ENCODE measurements around the gene FLYWCH1. TPM values are rescaled to one million over a fixed set of nuclear protein-coding genes. Genes with fewer than 3 reads are reported as not detected.

Gene FLYWCH1
- total RNA-seq, 2 donors from 2014 or later, result 65.6 to 72.8 TPM

DNA sequence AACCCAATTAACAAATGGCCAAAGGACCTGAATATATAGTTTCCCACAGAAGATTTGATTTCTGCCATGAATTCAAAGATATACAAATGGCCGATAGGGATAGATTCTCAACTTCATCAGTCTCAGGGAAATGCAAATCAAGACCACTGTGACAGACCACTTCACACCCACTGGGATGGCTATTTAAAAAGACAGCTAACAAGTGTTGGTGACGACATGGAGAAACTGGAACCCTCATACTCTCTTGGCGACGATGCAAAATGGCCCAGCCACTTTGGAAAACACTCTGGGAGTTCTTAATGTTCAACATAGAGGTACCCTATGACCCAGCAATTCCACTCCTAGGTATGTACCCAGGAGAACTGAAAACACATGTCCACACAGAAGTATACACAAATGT, 34.9 kb downstream of the FLYWCH1 start:
- no peaks in the 10 kb centered on the region for H3K9me3 ChIP-seq
- H3K27ac ChIP-seq, result no peak overlapping the region
- ATAC-seq (ENCODE audit: insufficient number of reproducible peaks, low FRiP score, low read depth) (no peak), DNase-seq (ENCODE audit: low spot score) (no peak)
- no peaks in the 10 kb centered on the region for H3K4me1 ChIP-seq (ENCODE audit: control insufficient read depth in 1 of 2, low read depth in 2 of 2)
- H3K4me3 ChIP-seq, result no peak overlapping the region
- no peaks in the 10 kb centered on the region for H3K27me3 ChIP-seq (replicated peaks; ENCODE audit: insufficient read depth)
- no peak for TF ChIP-seq CTCF (IDR thresholded peaks at IDR 0.05)
- peaks cover 23% of the 10 kb centered on the region for H3K36me3 ChIP-seq

- ATAC-seq (ENCODE audit: insufficient number of reproducible peaks, low FRiP score, low read depth), result no peak
These were observed 37.3 kb downstream of the FLYWCH1 start for GRCh38 chr16:2948807-2949704.

GRCh38 chr16:2949705-2950352, 38.1 kb downstream of the FLYWCH1 start:
- H3K27ac ChIP-seq, result no peak overlapping the region
- no peak overlapping the region for H3K4me3 ChIP-seq
- no peaks in the 10 kb centered on the region for H3K27me3 ChIP-seq (replicated peaks; ENCODE audit: insufficient read depth)
- H3K4me1 ChIP-seq (ENCODE audit: control insufficient read depth in 1 of 2, low read depth in 2 of 2), result no peaks in the 10 kb centered on the region
- no peaks in the 10 kb centered on the region for H3K9me3 ChIP-seq
- H3K36me3 ChIP-seq, result peaks cover 8% of the 10 kb centered on the region
- DNase-seq (ENCODE audit: low spot score), result no peak
- ATAC-seq (ENCODE audit: insufficient number of reproducible peaks, low FRiP score, low read depth), result no peak
- no peak for TF ChIP-seq CTCF (IDR thresholded peaks at IDR 0.05)

More at GRCh38 chr16:2948807-2949704, 37.3 kb downstream of the FLYWCH1 start:
- no peaks in the 10 kb centered on the region for H3K4me1 ChIP-seq (ENCODE audit: control insufficient read depth in 1 of 2, low read depth in 2 of 2)
- TF ChIP-seq CTCF (IDR thresholded peaks at IDR 0.05), result no peak
- H3K27ac ChIP-seq, result no peak overlapping the region
- H3K27me3 ChIP-seq (replicated peaks; ENCODE audit: insufficient read depth), result no peaks in the 10 kb centered on the region
- H3K36me3 ChIP-seq, result peaks cover 9% of the 10 kb centered on the region
- no peaks in the 10 kb centered on the region for H3K9me3 ChIP-seq
- no peak for DNase-seq (ENCODE audit: low spot score)
- H3K4me3 ChIP-seq, result no peak overlapping the region

DNA sequence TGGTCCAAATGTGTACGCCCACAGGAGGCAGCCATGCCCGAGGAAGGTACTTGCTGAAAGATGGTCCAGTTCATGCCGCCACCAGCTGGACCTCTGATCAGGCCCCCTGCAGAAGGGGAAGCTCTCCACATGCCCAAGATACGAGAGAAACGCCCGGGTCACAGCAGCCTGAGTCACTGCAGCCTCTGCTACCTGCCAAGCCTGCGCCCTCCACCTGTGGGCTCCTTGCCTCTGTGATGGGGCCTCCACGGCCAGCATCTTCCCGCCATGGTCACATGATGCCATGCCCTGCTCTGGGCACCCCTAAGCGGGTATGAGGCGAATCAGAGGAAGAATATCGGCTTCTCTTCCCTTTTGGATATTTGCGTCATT, 38.6 kb downstream of the FLYWCH1 start:
- H3K27me3 ChIP-seq (replicated peaks; ENCODE audit: insufficient read depth), result no peaks in the 10 kb centered on the region
- no peak overlapping the region for H3K4me3 ChIP-seq
- H3K4me1 ChIP-seq (ENCODE audit: control insufficient read depth in 1 of 2, low read depth in 2 of 2), result no peaks in the 10 kb centered on the region
- DNase-seq (ENCODE audit: low spot score) (no peak), ATAC-seq (ENCODE audit: insufficient number of reproducible peaks, low FRiP score, low read depth) (no peak)
- TF ChIP-seq CTCF (IDR thresholded peaks at IDR 0.05), result no peak
- H3K9me3 ChIP-seq, result no peaks in the 10 kb centered on the region
- H3K27ac ChIP-seq, result no peak overlapping the region
- H3K36me3 ChIP-seq, result peaks cover 5% of the 10 kb centered on the region

- no peak for TF ChIP-seq CTCF (IDR thresholded peaks at IDR 0.05)
- H3K4me3 ChIP-seq, result no peak overlapping the region
- no peak for DNase-seq (ENCODE audit: low spot score)
- H3K27me3 ChIP-seq (replicated peaks; ENCODE audit: insufficient read depth), result no peaks in the 10 kb centered on the region
- no peaks in the 10 kb centered on the region for H3K9me3 ChIP-seq
- peaks cover 5% of the 10 kb centered on the region for H3K36me3 ChIP-seq
- H3K27ac ChIP-seq, result no peak overlapping the region
- no peaks in the 10 kb centered on the region for H3K4me1 ChIP-seq (ENCODE audit: control insufficient read depth in 1 of 2, low read depth in 2 of 2)
- no peak for ATAC-seq (ENCODE audit: insufficient number of reproducible peaks, low FRiP score, low read depth)
These were observed 39.0 kb downstream of the FLYWCH1 start for GRCh38 chr16:2950773-2951172.

Measured in thoracic aorta (tissue), 2 donors.